Renal cortex interstitium (tissue), 15 donors: ENCODE results near the gene HYKK. TPM values are rescaled to one million over a fixed set of nuclear protein-coding genes. Genes with fewer than 3 reads are reported as not detected.
"Not testable (repeated sequence)": the region's sequence is repeated elsewhere in the genome, so short reads cannot be mapped to it uniquely, and the experiment has no call there.

Experiments used
- DNase-seq, 11 donors: peaks; one replicate each; pipeline ENCODE4 v3.0.0-alpha.2; 2013; ENCODE audit warnings: low read depth in 9 of 11, low spot score in 4 of 11; ENCODE audit errors: extremely low read depth in 1 of 11
- long read RNA-seq, 16 experiments: transcript quantifications; one replicate each; lab custom pipeline, GENCODE V29; 2026
- polyA plus RNA-seq, 3 donors: library from polyadenylated mRNA; unstranded; fragments of 120-200 nt; gene quantifications; one replicate each; pipeline ENCODE4 v1.2.1, GENCODE V29; 2013; ENCODE audit not compliant: insufficient read length in 3 of 3

The HYKK gene
- polyA plus RNA-seq: 1 to 10 TPM; 7.2 to 9.8 (median 8.6) TPM
- long read RNA-seq, donor 1, partial matches to known transcripts: 0 of 1 reads
- long read RNA-seq, donor 1, other reads (novel, unspliced or antisense): 0 of 1 reads
- long read RNA-seq, donor 2, partial matches to known transcripts: 0 of 1 reads
- long read RNA-seq, donor 2, other reads (novel, unspliced or antisense): 0 of 1 reads
- long read RNA-seq, donor 3, partial matches to known transcripts: 0 of 4 reads
- long read RNA-seq, donor 3, other reads (novel, unspliced or antisense): 0 of 4 reads
- long read RNA-seq, donor 4, partial matches to known transcripts: 0 of 2 reads
- long read RNA-seq, donor 4, other reads (novel, unspliced or antisense): 0 of 2 reads
- long read RNA-seq, donor 5: 0 reads
- long read RNA-seq, donor 6, partial matches to known transcripts: 0 of 2 reads
- long read RNA-seq, donor 6, other reads (novel, unspliced or antisense): 0 of 2 reads
- long read RNA-seq, donor 7, partial matches to known transcripts: 0 of 2 reads
- long read RNA-seq, donor 7, other reads (novel, unspliced or antisense): 0 of 2 reads
- long read RNA-seq, donor 8: 0 reads
- long read RNA-seq, donor 9: 0 reads
- long read RNA-seq, donor 10, partial matches to known transcripts: 0 of 1 reads
- long read RNA-seq, donor 10, other reads (novel, unspliced or antisense): 0 of 1 reads
- long read RNA-seq, donor 11, partial matches to known transcripts: 0 of 1 reads
- long read RNA-seq, donor 11, other reads (novel, unspliced or antisense): 0 of 1 reads
- long read RNA-seq, donor 12: 0 reads
- long read RNA-seq, donor 13: 0 reads
- long read RNA-seq, donor 14: 0 reads
- long read RNA-seq, donor 15: 0 reads
- long read RNA-seq, donor 16, partial matches to known transcripts: 0 of 6 reads
- long read RNA-seq, donor 16, other reads (novel, unspliced or antisense): 0 of 6 reads

- DNase-seq: peak; percentile 85 to 97 (median 94)
Observed at GRCh38 chr15:78506971-78507830, at the start of gene HYKK. HYKK (plus strand) TSS chr15:78507577; CDS start chr15:78513089, 5,512 bp downstream.

GRCh38 chr15:78460737-78461136 lies 46.6 kb upstream of the HYKK start:
- no peak for DNase-seq

- no peak for DNase-seq
Observed at GRCh38 chr15:78461171-78461888, 46.0 kb upstream of the HYKK start.

GRCh38 chr15:78469031-78469430 lies 38.3 kb upstream of the HYKK start:
- no peak for DNase-seq

- DNase-seq: no peak
Observed at GRCh38 chr15:78477295-78477694, 30.1 kb upstream of the HYKK start.

- no peak for DNase-seq
Observed at GRCh38 chr15:78479650-78480049, 27.7 kb upstream of the HYKK start.

- DNase-seq: no peak
Observed at GRCh38 chr15:78481917-78482316, 25.5 kb upstream of the HYKK start.

GRCh38 chr15:78492872-78493271 lies 14.5 kb upstream of the HYKK start:
- DNase-seq: no peak

GRCh38 chr15:78501857-78502256 lies 5.5 kb upstream of the HYKK start:
- DNase-seq: no peak

- DNase-seq: no peak
Observed at GRCh38 chr15:78502641-78503040, 4.7 kb upstream of the HYKK start.

GRCh38 chr15:78507831-78508160 lies 419 bp downstream of the HYKK start:
- DNase-seq: no peak

GRCh38 chr15:78508272-78508671 lies 895 bp downstream of the HYKK start:
- no peak for DNase-seq

GRCh38 chr15:78509726-78510312 lies 2.4 kb downstream of the HYKK start:
- no peak for DNase-seq

GRCh38 chr15:78520035-78520434 lies 12.7 kb downstream of the HYKK start:
- DNase-seq: not testable (repeated sequence)

GRCh38 chr15:78524230-78524629 lies 16.9 kb downstream of the HYKK start:
- DNase-seq: no peak

- no peak for DNase-seq
Observed at GRCh38 chr15:78527325-78527724, 19.9 kb downstream of the HYKK start.

- DNase-seq: no peak
Observed at GRCh38 chr15:78533331-78533730, 26.0 kb downstream of the HYKK start.

- DNase-seq: no peak
Observed at GRCh38 chr15:78536134-78536533, 28.8 kb downstream of the HYKK start.
